ENCODE results near the gene ACCS.

GRCh38 chr11:44128729-44129128, 62.7 kb downstream of the ACCS start:
- TF ChIP-seq CTCF (IDR thresholded peaks at IDR 0.05; ENCODE audit: low read depth, low read length, poor library complexity, severe bottlenecking) (no peak), EZH2phosphoT487 (IDR thresholded peaks at IDR 0.05; ENCODE audit: borderline replicate concordance, low read length) (no peak)
